CD4-positive, alpha-beta T cell (primary cell): ENCODE measurements around the gene TSPAN11. TPM values are rescaled to one million over a fixed set of nuclear protein-coding genes. Genes with fewer than 3 reads are reported as not detected.

Source experiments
- ATAC-seq: fragments of 200-7000 bp; cut with Tn5 transposase; one replicate; pipeline ENCODE4 v1.10.0; 2022; ENCODE audit warnings: mild to moderate bottlenecking; ENCODE audit not compliant: poor library complexity
- CTCF ChIA-PET: fragments of 350-600 bp; sonication (Branson Sonifier 250); formaldehyde crosslinking; loops from one replicate; lab custom pipeline; 2021; ENCODE audit warnings: antibody characterized with exemption, inconsistent platforms; lab: Charles Lee
- POLR2A ChIA-PET: fragments of 350-600 bp; sonication (Branson Sonifier 250); formaldehyde crosslinking; loops from one replicate; lab custom pipeline; 2021; ENCODE audit warnings: antibody characterized with exemption, inconsistent platforms; lab: Charles Lee
- DNase-seq, 14 experiments: peaks; one replicate each; pipeline ENCODE4 v3.0.0-alpha.2; 2013 to 2020; ENCODE audit warnings: mixed read lengths in 2 of 14
- H3K27ac ChIP-seq, 2 donors: one replicate each; pipeline versions ENCODE4 v1.5.1 to v1.7.0; 2013; ENCODE audit warnings: low read length in 2 of 2, low read depth in 1 of 2, mild to moderate bottlenecking in 1 of 2
- H3K27me3 ChIP-seq, 2 experiments: 1 replicate in 1 of 2; 2 replicates in 1 of 2; pipeline versions ENCODE4 v1.6.1 to v1.7.0; 2013; ENCODE audit warnings: low read length in 2 of 2, control low read depth in 1 of 2, mild to moderate bottlenecking in 1 of 2, moderate library complexity in 1 of 2; ENCODE audit not compliant: insufficient read depth in 2 of 2, control insufficient read depth in 1 of 2
- H3K36me3 ChIP-seq: one replicate; pipeline ENCODE4 v1.6.1; 2013; ENCODE audit warnings: low read length, control low read depth; ENCODE audit not compliant: insufficient read depth
- H3K4me1 ChIP-seq: one replicate; pipeline ENCODE4 v1.6.1; 2013; ENCODE audit warnings: low read length, control low read depth; ENCODE audit not compliant: insufficient read depth
- H3K4me3 ChIP-seq: one replicate; pipeline ENCODE4 v1.5.1; 2013; ENCODE audit warnings: mild to moderate bottlenecking, low read length, moderate library complexity
- H3K9me3 ChIP-seq, 2 experiments: 1 replicate in 1 of 2; 2 replicates in 1 of 2; pipeline versions ENCODE4 v1.6.1 to v1.7.0; 2013; ENCODE audit warnings: low read length in 2 of 2, mild to moderate bottlenecking in 2 of 2, control low read depth in 1 of 2, moderate library complexity in 1 of 2; ENCODE audit not compliant: control insufficient read depth in 1 of 2, insufficient read depth in 1 of 2
- H3K27ac Mint-ChIP-seq: one replicate; pipeline ENCODE4 v1.8.0; 2020; ENCODE audit warnings: mixed read lengths
- H3K27me3 Mint-ChIP-seq: one replicate; pipeline ENCODE4 v1.8.0; 2021; ENCODE audit warnings: mixed read lengths
- H3K36me3 Mint-ChIP-seq: one replicate; pipeline ENCODE4 v1.8.0; 2021; ENCODE audit warnings: low read depth, mixed read lengths
- H3K4me1 Mint-ChIP-seq: one replicate; pipeline ENCODE4 v1.8.0; 2021; ENCODE audit warnings: low read depth, mixed read lengths
- H3K4me3 Mint-ChIP-seq: one replicate; pipeline ENCODE4 v1.8.0; 2020; ENCODE audit warnings: mild to moderate bottlenecking, mixed read lengths
- H3K9me3 Mint-ChIP-seq: one replicate; pipeline ENCODE4 v1.8.0; 2020; ENCODE audit warnings: mixed read lengths
- intact Hi-C, 2 experiments: fragments of 100-400 bp; cut with DNase I in 1 of 2; cut with micrococcal nuclease in 1 of 2; formaldehyde crosslinking; loops; one replicate each; pipeline versions ENCODE4 v1.15.1 to v1.9.0; 2023 to 2025; cut with DNase I, micrococcal nuclease
- total RNA-seq, 174 experiments: library from RNA in 2 of 174; stranded (reverse) in 2 of 174; gene quantifications; one replicate each; pipeline ENCODE4 v1.2.3 and lab custom pipeline; 2021 to 2026
- TF ChIP-seq, protein P1 (sequence below): fragments of 200-600 bp; IDR thresholded peaks from one replicate; pipeline ENCODE4 v1.8.0; 2022; ENCODE audit warnings: antibody characterized with exemption, mild to moderate bottlenecking

TSPAN11 gene
- total RNA-seq, 2 experiments from 2014 or later, result not detected

DNA sequence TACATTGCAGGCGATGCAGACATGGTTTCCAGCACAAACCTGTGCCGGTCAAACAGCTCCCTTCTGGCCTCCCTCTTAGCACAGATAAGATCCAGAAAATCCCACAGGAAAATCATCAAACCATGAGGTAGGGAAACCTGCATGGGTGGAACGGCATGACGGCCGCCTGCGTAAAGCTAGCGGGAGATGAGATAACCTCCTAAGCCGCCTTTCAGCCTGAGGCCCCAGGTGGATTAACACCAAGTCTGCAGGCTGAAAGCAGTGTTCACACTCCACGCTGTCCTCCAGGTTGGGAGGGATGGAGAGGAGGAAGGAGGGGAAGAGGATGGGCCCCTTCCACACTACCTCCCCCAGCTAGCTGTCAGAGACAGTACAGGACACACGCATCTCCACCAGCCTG, 63.8 kb downstream of the TSPAN11 start:
- Histone ChIP-seq H3K36me3 (no peaks in the 10 kb centered on the region), H3K4me1 (no peaks in the 10 kb centered on the region), H3K4me3 (no peak overlapping the region), H3K9me3 (no peaks in the 10 kb centered on the region), H3K27ac (no peak overlapping the region), H3K27me3 (no peaks in the 10 kb centered on the region)
- no peaks in the 10 kb centered on the region for H3K9me3 Mint-ChIP-seq
- H3K27ac Mint-ChIP-seq, result no peak overlapping the region
- no peaks in the 10 kb centered on the region for H3K27me3 Mint-ChIP-seq
- H3K4me1 Mint-ChIP-seq, result no peaks in the 10 kb centered on the region
- ChIA-PET CTCF (no interaction called here), POLR2A (no interaction called here)
- H3K4me3 Mint-ChIP-seq, result no peak overlapping the region
- ATAC-seq (no peak), DNase-seq (no peak)
- H3K36me3 Mint-ChIP-seq, result no peaks in the 10 kb centered on the region
- intact Hi-C loops, result no loop called here
- TF ChIP-seq, protein P1, sequence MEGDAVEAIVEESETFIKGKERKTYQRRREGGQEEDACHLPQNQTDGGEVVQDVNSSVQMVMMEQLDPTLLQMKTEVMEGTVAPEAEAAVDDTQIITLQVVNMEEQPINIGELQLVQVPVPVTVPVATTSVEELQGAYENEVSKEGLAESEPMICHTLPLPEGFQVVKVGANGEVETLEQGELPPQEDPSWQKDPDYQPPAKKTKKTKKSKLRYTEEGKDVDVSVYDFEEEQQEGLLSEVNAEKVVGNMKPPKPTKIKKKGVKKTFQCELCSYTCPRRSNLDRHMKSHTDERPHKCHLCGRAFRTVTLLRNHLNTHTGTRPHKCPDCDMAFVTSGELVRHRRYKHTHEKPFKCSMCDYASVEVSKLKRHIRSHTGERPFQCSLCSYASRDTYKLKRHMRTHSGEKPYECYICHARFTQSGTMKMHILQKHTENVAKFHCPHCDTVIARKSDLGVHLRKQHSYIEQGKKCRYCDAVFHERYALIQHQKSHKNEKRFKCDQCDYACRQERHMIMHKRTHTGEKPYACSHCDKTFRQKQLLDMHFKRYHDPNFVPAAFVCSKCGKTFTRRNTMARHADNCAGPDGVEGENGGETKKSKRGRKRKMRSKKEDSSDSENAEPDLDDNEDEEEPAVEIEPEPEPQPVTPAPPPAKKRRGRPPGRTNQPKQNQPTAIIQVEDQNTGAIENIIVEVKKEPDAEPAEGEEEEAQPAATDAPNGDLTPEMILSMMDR, result no peak

DNA sequence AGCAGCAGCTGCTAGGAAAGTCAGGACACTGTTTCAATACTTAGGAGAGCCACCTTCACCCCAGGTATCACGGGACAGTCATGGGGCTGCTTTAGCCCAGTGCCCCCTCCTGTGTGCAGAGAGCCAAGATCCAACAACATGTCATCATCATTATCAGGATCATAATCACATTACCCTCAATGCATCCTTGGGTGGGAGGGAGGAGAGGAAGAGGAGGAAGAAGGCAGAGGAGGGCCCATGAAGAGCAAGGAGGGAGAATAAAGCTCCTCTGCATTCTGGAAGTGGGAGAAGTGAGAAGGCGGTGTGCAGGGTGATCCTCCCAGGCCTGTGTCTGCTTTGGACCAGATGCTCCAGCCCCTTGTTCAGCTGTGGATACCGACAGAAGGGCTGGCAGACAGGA, 64.2 kb downstream of the TSPAN11 start:
- ChIA-PET CTCF (no interaction called here), POLR2A (no interaction called here)
- H3K27ac Mint-ChIP-seq, result no peak overlapping the region
- DNase-seq, result no peak
- Histone ChIP-seq H3K27ac (no peak overlapping the region), H3K9me3 (no peaks in the 10 kb centered on the region), H3K27me3 (no peaks in the 10 kb centered on the region), H3K36me3 (no peaks in the 10 kb centered on the region), H3K4me1 (no peaks in the 10 kb centered on the region), H3K4me3 (no peak overlapping the region)
- intact Hi-C loops, result no loop called here
- ATAC-seq, result no peak
- no peak overlapping the region for H3K4me3 Mint-ChIP-seq
- no peaks in the 10 kb centered on the region for H3K36me3 Mint-ChIP-seq
- H3K4me1 Mint-ChIP-seq, result no peaks in the 10 kb centered on the region
- TF ChIP-seq, protein P1, result no peak
- H3K9me3 Mint-ChIP-seq, result no peaks in the 10 kb centered on the region
- no peaks in the 10 kb centered on the region for H3K27me3 Mint-ChIP-seq

DNA sequence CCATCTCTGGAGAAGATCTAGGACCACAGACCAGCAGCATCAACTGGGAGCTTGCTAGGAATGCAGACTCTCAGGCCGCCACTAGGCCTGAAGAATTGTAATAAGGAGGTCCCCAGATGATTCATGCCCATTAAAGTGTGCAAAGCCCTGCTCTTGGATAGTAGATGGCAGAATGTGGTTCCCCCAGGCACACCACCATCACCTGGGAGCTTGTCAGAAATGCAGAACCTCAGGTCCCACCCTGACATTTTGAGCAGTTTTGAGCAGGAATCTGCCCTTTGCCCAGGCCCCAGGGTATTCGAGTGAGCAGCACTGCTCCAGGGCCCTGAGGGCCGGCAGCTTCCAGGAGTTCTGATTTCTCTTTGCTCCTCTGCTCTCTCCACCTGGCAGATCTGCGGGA, 64.9 kb downstream of the TSPAN11 start:
- no peak overlapping the region for H3K4me3 ChIP-seq
- TF ChIP-seq, protein P1, result no peak
- Mint-ChIP-seq H3K27ac (no peak overlapping the region), H3K4me3 (no peak overlapping the region), H3K4me1 (no peaks in the 10 kb centered on the region), H3K36me3 (no peaks in the 10 kb centered on the region), H3K27me3 (no peaks in the 10 kb centered on the region), H3K9me3 (no peaks in the 10 kb centered on the region)
- H3K27me3 ChIP-seq, result no peaks in the 10 kb centered on the region
- H3K36me3 ChIP-seq, result no peaks in the 10 kb centered on the region
- no peak for ATAC-seq
- H3K27ac ChIP-seq, result no peak overlapping the region
- intact Hi-C loops, result no loop called here
- no peaks in the 10 kb centered on the region for H3K4me1 ChIP-seq
- ChIA-PET POLR2A (no interaction called here), CTCF (no interaction called here)
- DNase-seq, result no peak
- H3K9me3 ChIP-seq, result no peaks in the 10 kb centered on the region
